GM12878 (cell line): ENCODE data around the gene FERMT3. TPM values are rescaled to one million over a fixed set of nuclear protein-coding genes. Genes with fewer than 3 reads are reported as not detected.

ENCODE experiments used
- BACH1 ChIP-seq: fragments of 450-650 bp; IDR thresholded peaks from 2 replicates; pipeline ENCODE4 v1.6.1; 2017; ENCODE audit warnings: mild to moderate bottlenecking, borderline replicate concordance
- CHD2 ChIP-seq: IDR thresholded peaks from 2 replicates; pipeline ENCODE4 v1.6.1; 2011; ENCODE audit warnings: low read depth, low read length, improper control_type of control experiment, borderline replicate concordance
- DPF2 ChIP-seq: fragments of 450-650 bp; IDR thresholded peaks from 2 replicates; pipeline ENCODE4 v1.6.1; 2017; ENCODE audit warnings: mild to moderate bottlenecking
- ETV6 ChIP-seq, 2 experiments: fragments of 450-650 bp in 1 of 2; IDR thresholded peaks in 1 of 2; conservative IDR thresholded peaks in 1 of 2; 2 replicates each; pipeline ENCODE4 v1.6.1; 2014; ENCODE audit warnings: antibody characterized with exemption in 1 of 2, borderline replicate concordance in 1 of 2, low read depth in 1 of 2, mild to moderate bottlenecking in 1 of 2, moderate library complexity in 1 of 2
- HCFC1 ChIP-seq: fragments of 150-350 bp; IDR thresholded peaks from 2 replicates; pipeline ENCODE4 v1.6.1; 2014; ENCODE audit warnings: low read length
- IKZF2 ChIP-seq, 2 experiments: fragments of 450-650 bp; IDR thresholded peaks; 2 replicates each; pipeline ENCODE4 v1.6.1; 2017; ENCODE audit warnings: mild to moderate bottlenecking in 2 of 2, moderate library complexity in 2 of 2
- KDM1A ChIP-seq: fragments of 200-600 bp; sonication (generic); IDR thresholded peaks from 2 replicates; pipeline ENCODE4 v1.6.1; 2016; ENCODE audit warnings: borderline replicate concordance
- MAX ChIP-seq: IDR thresholded peaks from 2 replicates; pipeline ENCODE4 v1.6.1; 2012; ENCODE audit warnings: low read depth, low read length, improper control_type of control experiment
- MEF2B ChIP-seq: fragments of 450-650 bp; IDR thresholded peaks from 2 replicates; pipeline ENCODE4 v1.6.1; 2018; ENCODE audit warnings: mild to moderate bottlenecking, moderate library complexity; ENCODE audit not compliant: partially characterized antibody, poor library complexity, severe bottlenecking
- MXI1 ChIP-seq: fragments of 150-350 bp; IDR thresholded peaks from 2 replicates; pipeline ENCODE4 v1.6.1; 2011; ENCODE audit warnings: low read depth, mild to moderate bottlenecking, inconsistent platforms, low read length, improper control_type of control experiment
- MYB ChIP-seq: fragments of 150-350 bp; IDR thresholded peaks from 2 replicates; pipeline ENCODE4 v1.6.1; 2014; ENCODE audit warnings: mild to moderate bottlenecking, low read depth, low read length, borderline replicate concordance
- NKRF ChIP-seq: fragments of 450-650 bp; conservative IDR thresholded peaks from 2 replicates; pipeline ENCODE4 v1.6.1; 2017; ENCODE audit warnings: mild to moderate bottlenecking, moderate library complexity
- NR2F1 ChIP-seq: fragments of 450-650 bp; conservative IDR thresholded peaks from 2 replicates; pipeline ENCODE4 v1.6.1; 2017; ENCODE audit warnings: mild to moderate bottlenecking
- POLR2AphosphoS2 ChIP-seq: IDR thresholded peaks from 2 replicates; pipeline ENCODE4 v1.6.1; 2011; ENCODE audit warnings: low read depth, mild to moderate bottlenecking, low read length, improper control_type of control experiment, moderate library complexity
- POLR2AphosphoS5 ChIP-seq: IDR thresholded peaks from 2 replicates; pipeline ENCODE4 v1.6.1; 2011; ENCODE audit warnings: mild to moderate bottlenecking, low read length, inconsistent platforms
- RAD51 ChIP-seq: fragments of 450-650 bp; IDR thresholded peaks from 2 replicates; pipeline ENCODE4 v1.6.1; 2016; ENCODE audit warnings: moderate library complexity, mild to moderate bottlenecking, inconsistent platforms
- RB1 ChIP-seq: fragments of 450-650 bp; formaldehyde crosslinking; IDR thresholded peaks from 2 replicates; pipeline ENCODE4 v1.6.1; 2017; ENCODE audit warnings: mild to moderate bottlenecking, borderline replicate concordance
- RUNX3 ChIP-seq: IDR thresholded peaks from 2 replicates; pipeline ENCODE4 v1.6.1; 2012; ENCODE audit warnings: low read length, inconsistent platforms
- SIN3A ChIP-seq: IDR thresholded peaks from 2 replicates; pipeline ENCODE4 v1.6.1; 2012; ENCODE audit warnings: low read depth, low read length, improper control_type of control experiment
- SREBF1 ChIP-seq: IDR thresholded peaks from 2 replicates; pipeline ENCODE4 v1.6.1; 2012; ENCODE audit warnings: mild to moderate bottlenecking, low read length
- TARDBP ChIP-seq: IDR thresholded peaks from 2 replicates; pipeline ENCODE4 v1.6.1; 2016; ENCODE audit warnings: borderline replicate concordance
- TBL1XR1 ChIP-seq: IDR thresholded peaks from 2 replicates; pipeline ENCODE4 v1.6.1; 2012; ENCODE audit warnings: low read depth, low read length, improper control_type of control experiment
- TCF3 ChIP-seq: IDR thresholded peaks from 2 replicates; pipeline ENCODE4 v1.6.1; 2012; ENCODE audit warnings: low read depth, mild to moderate bottlenecking, low read length, borderline replicate concordance; ENCODE audit not compliant: insufficient read depth
- ZNF592 ChIP-seq: fragments of 450-650 bp; IDR thresholded peaks from 2 replicates; pipeline ENCODE4 v1.6.1; 2017; ENCODE audit warnings: mild to moderate bottlenecking, moderate library complexity
- polyA plus RNA-seq, 11 experiments: library from polyadenylated mRNA; depleted of rRNA in 4 of 11; unstranded in 6 of 11; stranded (reverse) in 5 of 11; fragments of >200 nt; fragmentation: Nextera tagmentation in 4 of 11; fragmentation: Illumina TruSeq in 1 of 11; extraction: Ambion mirVana in 4 of 11; extraction: Trizol in 1 of 11; gene quantifications; 1 replicate in 1 of 11; 2 replicates in 10 of 11; pipeline versions ENCODE4 v1.2.1 to v1.2.3, GENCODE V29; 2011 to 2016; ENCODE audit warnings: inconsistent platforms in 2 of 11, missing spikeins in 2 of 11, low read depth in 1 of 11
- total RNA-seq, 4 experiments: library from RNA; depleted of rRNA in 3 of 4; stranded (reverse); fragments of >200 nt in 3 of 4; fragmentation: Illumina TruSeq in 1 of 4; extraction: Trizol in 1 of 4; gene quantifications; 2 replicates each; pipeline versions ENCODE4 v1.2.1 to v1.2.3, GENCODE V29; 2013 to 2021

Gene FERMT3
- total and polyA plus RNA-seq, 10 of the 15 experiments (the other 5 are each of a cell fraction or from before 2014, with no cell fraction given) = 2.0 to 211 (median 114) TPM

GRCh38 chr11:64207256-64208085 lies 950 bp downstream of the FERMT3 start (continued):
- TF ChIP-seq TBL1XR1 (peak; percentile 44; the same call in 1 of the 2 replicates), NR2F1 (peak; percentile 76), RAD51 (0 out of 2 replicates have a peak, but pooled peaks have one; percentile 12), MEF2B (peak; percentile 59), DPF2 (peak; percentile 37; the same call in 1 of the 2 replicates), POLR2AphosphoS2 (peak; percentile 49), CHD2 (peak; percentile 92), TARDBP (peak; percentile 71; the same call in 1 of the 2 replicates), MAX (peak; percentile 72), MXI1 (peak; percentile 74), MYB (no peak), ZNF592 (no peak), ETV6 (conservative IDR thresholded peaks at IDR 0.05 in 1 of 2, IDR thresholded peaks at IDR 0.05 in 1 of 2; ENCODE audit: borderline replicate concordance in 1 of 2, low read depth in 1 of 2) (peak in 1 of 2 experiments; percentile 85; a peak in 2 of 4 replicates), IKZF2 (IDR thresholded peaks at IDR 0.05) (peak; percentile 57 to 79), RUNX3 (peak; percentile 73), SREBF1 (no peak), BACH1 (peak; percentile 42; the same call in 1 of the 2 replicates), RB1 (peak; percentile 77; the same call in 1 of the 2 replicates), POLR2AphosphoS5 (peak; percentile 85), TCF3 (peak; percentile 90), HCFC1 (no peak), NKRF (peak; percentile 29; the same call in 1 of the 2 replicates), SIN3A (0 out of 2 replicates have a peak, but pooled peaks have one; percentile 38), KDM1A (no peak)
